HG03045 (cell line): ENCODE results near the gene IL34.
"Not testable (repeated sequence)": the region's sequence is repeated elsewhere in the genome, so short reads cannot be mapped to it uniquely, and the experiment has no call there.

Source experiments
- ATAC-seq: cut with Tn5 transposase; IDR thresholded peaks from one replicate; pipeline ENCODE4 v1.9.1; 2021; ENCODE audit warnings: mild to moderate bottlenecking, moderate library complexity; ENCODE audit not compliant: unreplicated experiment

The IL34 gene

DNA sequence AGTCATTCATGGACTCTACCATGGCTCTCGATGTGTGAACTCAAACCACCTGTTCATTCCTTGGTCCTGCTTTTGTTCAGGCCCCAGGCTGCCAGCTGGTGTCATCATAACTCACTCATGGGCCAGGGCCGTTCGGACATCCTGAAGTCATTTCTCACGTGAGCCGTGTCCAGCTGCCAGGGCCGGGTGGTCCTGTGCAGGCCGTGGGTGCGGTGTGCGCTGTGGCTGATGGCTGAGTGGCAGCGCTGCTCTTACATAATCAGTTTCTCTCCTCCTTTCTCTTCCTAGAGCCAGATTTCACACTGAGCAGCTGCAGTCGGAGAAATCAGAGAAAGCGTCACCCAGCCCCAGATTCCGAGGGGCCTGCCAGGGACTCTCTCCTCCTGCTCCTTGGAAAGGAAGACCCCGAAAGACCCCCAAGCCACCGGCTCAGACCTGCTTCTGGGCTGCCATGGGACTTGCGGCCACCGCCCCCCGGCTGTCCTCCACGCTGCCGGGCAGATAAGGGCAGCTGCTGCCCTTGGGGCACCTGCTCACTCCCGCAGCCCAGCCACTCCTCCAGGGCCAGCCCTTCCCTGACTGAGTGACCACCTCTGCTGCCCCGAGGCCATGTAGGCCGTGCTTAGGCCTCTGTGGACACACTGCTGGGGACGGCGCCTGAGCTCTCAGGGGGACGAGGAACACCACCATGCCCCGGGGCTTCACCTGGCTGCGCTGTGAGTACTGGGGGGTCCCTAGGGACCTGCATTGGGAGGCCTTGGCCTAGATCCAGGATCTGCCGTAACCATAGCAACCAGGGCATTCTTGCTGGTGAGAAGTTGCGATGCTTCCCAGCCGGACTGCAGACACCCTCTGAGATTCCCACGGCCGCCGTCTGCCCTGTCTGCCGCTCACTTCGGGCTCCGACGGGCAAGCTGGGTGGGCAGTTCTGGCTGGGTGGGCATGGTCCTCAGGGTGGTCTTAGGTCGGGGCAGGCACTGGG, at the start of gene IL34:
TSS of gene IL34 (plus strand) at position 300 of the 982 bp plus-strand sequence. CDS start at position 689, 389 bp downstream.
- ATAC-seq = no peak

DNA sequence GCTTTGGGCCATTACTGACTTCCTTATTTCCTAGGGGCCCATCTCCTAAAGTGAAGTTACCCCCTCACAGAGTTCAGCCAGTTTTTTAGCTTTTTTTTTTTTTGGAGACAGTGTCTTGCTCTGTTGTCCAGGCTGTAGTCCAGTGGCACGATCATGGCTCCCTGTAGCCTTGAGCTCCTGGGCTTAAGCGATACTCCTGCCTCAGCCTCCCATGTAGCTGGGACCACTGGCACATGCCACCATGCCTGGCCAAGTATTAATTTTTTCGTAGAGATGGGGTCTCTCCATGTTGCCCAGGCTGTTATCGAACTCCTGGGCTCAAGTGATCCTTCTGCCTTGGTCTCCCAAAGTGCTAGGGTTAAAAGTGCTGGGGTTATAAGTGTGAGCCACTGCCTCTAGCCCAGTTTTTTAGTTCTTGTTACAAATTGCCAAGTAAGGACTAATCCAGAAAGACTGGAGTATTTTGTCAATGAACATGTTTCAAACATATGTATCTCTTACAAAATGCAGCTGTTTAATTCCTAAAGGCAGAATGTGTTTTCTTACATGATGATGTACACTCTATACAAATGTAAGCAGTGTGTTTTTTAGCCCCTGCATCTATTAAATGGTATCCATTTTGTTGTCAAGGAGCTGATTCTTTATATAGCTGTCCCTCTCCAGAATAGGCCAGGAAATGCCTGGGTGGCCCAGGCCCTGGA, 49.1 kb upstream of the IL34 start:
- ATAC-seq = no peak

DNA sequence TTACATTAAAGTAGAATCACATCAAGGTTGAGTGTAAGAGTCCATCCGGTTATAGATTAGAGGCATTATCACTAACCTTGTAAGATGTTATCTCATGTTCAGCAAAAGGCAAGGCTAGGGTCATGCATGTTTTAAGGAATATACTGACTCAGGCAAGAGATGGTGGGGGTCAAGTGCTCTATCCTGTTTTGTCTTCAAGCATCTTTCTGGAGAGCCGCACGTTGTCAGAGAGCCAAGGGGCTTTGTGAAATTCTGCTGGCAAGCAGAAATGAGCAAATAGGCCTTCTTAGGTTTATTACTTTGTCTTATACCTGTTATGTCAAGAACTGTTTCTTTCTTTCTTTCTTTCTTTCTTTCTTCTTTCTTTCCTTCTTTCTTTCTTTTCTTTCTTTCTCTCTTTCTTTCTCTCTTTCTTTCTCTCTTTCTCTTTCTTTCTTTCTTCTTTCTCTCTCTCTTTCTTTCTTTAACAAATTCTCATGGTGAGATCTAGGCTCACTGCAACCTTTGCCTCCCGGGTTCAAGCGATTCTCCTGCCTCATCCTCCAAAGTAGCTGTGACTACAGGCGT, 47.3 kb upstream of the IL34 start:
- no peak for ATAC-seq

DNA sequence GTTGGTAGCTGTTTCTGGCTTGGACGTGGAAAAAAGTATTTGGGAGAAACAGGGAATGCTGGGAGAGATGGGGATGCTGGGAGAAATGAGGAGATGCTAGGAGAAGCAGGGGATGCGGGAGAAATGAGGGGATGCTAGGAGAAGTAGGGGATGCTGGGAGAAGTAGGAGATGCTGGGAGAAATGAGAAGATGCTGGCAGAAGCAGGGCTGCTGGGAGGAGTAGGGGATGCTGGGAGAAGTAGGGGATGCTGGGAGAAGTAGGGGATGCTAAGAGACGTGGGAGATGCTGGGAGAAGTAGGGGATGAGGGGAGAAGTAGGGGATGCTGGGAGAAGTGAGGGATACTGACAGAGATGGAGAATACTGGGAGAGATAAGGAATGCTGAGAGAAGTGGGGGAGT, 45.6 kb upstream of the IL34 start:
- no peak for ATAC-seq

DNA sequence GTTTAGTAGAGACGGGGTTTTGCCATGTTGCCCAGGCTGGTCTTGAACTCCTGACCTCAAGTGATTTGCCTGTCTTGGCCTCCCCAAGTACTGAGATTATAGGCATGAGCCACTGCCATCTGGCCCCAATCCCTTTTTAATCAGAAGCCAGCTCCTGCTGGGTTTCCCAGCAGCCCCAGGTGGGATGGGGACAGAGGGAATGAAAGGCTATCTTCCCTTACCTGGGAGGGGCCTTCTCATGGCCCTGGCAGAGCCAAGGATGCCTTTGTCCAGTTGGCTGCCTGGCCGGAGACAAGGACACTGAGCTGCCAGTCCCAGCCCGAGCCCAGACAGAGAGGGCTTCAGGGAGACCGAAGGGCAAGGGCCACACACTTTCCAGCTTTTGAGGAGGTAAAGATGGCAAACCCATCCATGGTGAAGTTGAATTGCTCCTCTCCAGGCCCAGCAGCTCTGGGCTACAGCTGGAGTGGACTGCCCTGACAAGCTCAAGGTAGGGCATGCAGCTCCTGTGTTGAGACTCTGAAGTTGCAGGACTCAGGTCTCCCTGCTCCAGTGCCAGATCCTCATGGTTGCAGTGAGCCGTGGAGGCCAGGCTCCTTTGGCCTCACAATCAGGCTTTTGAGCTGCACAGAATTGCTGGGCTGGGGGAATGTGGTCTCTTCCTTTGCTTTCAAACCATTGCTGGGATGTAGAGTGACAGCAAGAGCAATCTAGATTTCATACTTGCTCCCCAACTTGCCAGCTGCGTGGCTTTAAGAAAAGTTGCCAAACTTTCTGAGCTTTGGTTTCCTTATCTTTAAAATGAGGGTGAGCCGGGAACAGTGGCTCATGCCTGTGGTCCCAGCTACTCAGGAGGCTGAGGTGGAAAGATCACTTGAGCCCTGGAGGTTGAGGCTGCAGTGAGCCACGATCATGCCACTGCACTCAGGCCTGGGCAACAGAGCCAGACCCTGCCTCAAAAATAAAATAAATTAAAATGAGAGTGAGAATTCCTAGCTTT, 44.5 kb upstream of the IL34 start:
- no peak for ATAC-seq

DNA sequence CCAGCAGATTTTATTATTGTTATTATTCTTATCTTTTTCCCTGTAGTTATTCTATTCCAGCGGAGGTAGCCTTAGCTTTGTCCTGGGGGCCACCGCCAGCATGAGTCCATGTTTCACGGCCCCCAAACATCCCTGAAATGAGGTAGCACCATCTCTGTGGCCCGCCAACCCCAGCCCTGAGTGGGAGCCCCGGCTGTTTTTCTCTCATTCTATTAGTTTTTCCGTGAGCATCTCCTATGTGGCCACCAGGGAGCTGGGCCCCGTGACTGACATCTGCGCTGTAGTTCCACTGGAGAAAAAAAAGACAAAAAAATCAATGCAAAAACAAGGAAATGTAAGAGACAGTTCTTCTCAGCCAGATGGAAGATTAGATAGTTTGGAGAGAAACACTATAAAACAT, 43.5 kb upstream of the IL34 start:
- no peak for ATAC-seq

DNA sequence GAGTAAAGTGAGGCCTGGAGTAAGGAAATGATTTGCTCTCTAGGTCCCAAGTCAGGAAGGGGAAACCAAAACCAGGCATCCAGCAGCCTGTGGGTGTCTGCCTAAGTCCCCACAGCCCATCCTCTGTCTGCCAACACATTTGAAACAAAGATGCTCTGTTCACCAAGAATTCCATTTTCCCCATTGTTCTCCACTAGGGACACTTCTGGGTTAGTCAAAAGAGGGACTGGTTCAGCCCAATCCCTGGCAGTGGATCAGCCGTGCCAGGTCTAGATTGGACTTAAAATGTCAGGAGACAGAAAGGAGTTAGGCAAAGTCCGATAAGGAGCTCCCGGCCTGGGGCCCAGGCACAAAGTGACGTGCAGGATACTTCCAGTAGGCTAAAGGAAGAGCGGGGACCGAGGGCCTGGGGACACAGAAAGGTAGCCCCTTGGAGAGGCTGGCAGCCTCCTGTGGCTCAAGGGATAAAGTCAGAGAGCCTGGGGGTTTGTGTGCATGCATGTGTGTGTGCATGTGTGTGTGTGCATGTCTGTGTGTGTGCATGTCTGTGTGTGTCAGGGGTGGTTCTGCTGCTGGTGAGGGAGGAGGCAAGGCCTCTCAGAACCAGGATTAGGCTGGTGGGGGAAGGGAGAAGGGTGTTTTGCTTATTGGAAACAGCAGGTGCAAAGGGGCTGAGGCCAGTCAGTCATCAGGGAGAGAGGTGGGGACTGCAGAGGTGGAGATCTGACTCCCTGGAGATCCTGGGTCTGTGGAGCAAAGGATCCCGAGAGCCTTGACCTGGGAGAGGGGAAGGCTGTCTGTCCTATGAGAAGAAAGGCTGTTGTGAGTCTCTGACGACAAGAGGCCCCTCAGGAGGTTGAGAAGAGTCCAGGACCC, 41.7 kb upstream of the IL34 start:
- ATAC-seq = no peak

DNA sequence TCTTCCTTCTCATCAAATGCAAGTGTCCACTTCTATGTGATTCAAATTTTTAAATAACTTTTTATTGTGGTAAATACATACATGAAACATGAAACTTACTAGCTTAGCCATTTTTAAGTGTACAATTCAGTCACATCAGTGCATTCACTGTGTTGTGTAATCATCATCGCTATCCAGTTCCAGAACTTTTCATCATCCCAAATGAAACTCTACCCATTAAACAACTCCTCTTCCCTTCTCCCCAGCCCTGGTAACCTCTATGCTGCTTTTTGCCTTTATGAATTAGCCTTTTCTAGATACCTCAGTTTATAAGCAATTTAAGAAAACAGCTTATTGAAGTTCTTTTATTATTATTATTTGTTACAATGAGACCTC, 41.1 kb upstream of the IL34 start:
- ATAC-seq = no peak

DNA sequence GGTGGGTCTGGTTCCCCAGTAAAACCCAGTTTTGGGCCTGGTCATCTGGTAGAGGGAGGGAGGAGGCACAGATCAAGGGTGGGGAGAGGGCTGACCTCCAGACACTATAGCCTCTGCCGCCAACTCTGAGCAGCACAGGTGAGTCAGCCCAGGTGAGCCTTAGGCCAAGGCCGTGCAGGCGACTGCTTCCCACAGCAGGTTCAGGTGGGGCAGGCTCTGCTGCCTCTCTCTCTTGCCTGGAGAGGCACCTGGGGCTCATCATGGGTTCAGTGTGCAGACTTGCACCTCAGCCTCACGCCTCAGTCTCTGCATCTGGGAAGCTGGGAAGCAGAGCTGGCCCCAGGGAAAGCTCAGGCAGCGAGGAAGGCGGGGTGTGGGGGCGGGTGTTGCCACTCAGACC, 37.8 kb upstream of the IL34 start:
- ATAC-seq = no peak

DNA sequence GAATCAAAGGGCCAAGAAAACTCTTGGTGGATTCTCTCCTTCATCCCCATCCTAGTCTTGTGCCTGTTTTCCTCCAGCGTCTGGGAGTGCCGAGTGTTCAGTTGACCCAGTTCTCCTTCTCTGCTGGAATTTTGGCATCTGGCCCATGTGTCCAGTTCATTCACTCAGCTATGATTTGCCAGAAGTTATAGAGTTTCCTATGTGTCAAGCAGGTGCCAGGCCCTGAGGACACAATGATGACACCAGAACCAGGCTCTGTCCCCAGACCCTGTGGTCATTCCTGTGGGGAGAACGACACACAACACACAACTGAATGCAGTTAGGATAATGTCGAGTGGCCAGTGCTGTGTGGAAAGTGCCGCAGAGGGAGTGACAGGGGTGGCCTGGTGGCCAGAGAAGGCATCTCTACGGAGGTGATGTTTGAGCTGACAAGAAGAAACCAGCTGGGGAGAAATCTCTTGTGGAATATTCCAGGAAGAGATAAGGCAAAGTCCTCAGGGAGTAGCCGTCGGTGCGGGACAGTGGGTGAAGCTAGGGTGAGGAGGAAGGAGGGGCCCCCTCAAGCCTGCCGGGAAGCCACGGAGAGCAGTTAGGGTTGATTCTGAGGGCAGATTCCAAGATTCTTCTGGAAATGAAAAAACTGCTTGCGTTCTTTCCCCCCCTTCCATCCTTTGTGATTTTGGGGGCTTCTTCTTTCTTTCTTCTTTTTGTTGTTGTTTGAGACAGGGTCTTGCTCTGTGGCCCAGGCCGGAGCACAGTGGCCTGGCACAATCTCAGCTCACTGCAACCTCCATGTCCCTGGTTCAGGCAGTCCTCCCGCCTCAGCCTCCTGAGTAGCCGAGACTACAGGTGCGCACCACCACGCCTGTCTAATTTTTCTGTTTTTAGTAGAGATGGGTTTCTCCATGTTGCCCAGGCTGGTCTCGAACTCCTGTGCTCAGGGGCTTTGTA, 35.8 kb upstream of the IL34 start:
- ATAC-seq = no peak

DNA sequence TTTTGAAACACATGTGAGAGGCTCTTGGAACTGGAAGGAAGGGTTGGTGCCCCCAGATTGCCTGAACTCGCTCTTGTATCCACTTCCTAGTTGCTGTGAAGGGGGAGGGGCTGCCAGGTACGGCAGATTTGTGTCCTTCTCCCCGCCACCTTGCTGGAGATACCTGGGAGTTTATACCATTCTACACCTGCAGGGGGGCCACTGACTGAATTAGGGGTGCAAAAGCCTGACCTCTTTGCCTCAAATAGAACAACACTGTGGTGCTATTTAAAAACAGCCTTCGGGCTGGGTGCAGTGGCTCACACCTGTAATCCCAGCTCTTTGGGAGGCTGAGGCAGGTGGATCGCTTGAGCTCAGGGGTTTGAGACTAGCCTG, 35.1 kb upstream of the IL34 start:
- no peak for ATAC-seq

DNA sequence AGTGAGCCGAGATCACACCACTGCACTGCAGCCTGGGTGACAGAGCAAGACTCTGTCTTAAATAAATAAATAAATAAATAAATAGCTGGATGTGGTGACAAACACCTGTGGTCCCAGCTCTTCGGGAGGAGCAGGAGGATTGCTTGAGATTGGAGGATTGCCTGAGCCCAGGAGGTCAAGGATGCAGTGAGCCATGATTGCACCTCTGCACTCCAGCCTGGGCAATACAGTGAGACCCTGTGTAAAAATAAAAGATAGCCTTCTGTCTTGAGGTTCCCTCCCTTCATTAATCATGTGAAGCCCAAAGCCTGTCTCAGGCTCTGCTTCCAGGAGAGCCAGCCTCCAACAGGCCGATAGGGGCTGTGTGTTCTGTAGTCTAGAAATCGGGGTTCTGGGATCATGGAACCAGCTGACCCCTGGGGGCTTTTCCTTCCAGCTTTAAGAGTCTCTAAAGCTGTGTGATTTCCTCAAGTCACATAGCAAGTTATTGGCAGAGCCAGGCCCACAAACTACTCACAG, 34.5 kb upstream of the IL34 start:
- no peak for ATAC-seq

DNA sequence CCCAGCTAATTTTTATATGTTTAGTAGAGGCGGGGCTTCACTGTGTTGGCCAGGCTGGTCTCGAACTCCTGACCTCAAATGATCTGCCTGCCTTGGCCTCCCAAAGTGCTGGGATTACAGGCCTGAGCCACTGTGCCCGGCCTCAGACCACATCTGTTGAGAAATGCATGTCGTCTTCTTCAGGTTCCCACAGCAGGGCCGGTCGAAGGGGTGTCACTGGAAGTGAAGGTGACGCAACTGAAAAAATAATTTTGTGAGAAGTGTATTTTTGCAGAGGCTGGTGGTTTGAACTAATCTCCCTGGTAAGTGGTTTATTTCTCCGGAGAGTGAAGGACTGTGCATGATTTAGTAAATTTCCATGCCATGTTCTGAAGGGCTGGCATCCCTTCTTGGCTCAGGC, 33.4 kb upstream of the IL34 start:
- ATAC-seq = no peak

DNA sequence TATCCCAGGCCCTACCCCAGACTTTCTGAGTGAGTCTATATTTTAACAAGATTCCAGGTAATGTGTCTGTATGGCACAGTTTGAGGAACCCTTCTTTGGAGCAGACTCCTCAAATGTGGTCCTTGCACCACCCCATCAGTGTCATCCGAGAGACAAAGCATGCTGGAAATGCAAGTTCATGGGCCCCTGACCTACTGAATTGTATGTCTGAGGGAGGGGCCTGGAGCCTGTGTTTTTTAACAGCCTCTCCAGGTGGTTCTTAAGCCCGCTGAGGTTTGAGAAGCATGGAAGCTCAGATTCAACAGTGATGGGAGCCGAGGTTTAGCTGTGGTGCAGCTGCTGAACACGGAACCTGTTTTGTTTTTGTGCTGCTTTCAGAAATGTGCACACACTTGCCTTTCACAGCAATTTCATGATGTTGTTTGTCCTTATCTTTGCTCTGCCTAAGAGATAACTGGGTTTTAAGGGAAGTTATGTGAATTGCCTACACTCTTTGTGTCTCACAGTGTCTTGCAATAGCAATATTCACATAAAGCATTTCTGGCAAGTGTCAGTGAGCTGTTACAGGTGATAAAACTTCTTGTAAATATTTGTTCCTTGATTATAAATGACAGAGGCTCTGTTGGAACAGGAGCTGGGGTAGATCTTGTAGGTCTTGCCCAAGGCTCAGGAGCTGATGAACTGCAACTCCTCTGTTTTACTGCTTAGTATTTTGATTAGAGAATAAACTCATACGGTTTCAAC, 32.0 kb upstream of the IL34 start:
- no peak for ATAC-seq

DNA sequence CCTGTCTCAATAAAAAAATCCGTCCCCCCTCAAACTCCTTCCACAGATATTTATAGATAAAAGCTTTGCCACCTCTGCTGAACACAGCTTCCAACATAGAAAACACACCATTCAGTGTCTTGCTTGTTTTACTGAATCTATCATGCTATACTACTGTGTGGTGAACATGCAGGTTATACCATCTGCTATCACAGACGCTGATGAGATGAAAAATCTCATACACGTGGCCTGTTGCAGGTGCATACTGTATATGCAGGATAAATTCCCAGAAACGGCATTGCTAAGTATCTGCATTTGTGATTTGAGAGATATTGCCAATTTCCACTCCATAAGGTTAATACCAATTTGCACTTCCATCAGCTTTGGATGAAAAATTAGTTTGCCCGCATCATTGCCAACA, 30.4 kb upstream of the IL34 start:
- ATAC-seq = no peak

DNA sequence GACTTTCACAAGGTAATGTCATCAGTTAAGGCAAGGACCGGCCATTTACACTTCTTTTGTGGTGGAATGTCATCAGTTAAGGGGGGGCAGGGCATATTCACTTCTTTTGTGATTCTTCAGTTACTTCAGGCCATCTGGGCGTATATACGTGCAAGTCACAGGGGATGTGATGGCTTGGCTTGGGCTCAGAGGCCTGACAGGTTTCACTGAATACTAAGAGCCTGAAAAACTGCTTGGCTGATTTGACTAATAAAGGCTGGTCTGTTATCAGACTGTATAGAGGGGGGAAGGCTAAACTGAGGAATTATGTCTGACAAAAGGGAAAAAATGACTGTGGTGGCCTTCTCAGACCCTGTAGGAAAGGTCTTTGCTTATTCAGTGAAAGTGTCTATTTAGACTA, 24.5 kb upstream of the IL34 start:
- not testable (repeated sequence) for ATAC-seq

DNA sequence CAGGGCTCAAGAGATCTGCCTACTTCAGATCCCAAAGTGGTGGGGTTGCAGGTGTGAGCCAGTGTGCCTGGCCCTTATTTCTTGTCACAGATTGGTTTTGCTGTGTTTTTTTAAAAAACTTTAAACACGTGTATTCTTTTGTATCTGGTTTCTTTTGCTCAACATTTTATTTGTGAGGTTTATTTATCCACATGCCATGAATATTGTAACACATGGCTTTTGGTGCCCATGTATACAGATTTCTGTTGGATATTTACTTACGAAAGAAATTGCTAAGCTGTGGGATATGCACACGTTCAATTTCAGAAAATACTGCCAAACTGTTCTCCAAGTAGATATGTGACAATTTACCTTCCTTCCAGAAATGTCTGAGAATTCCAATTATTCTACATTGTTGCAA, 18.7 kb upstream of the IL34 start:
- ATAC-seq = no peak
